GM13977 (cell line): ENCODE measurements around the gene BCL2L1.

Experiments
- DNase-seq: peaks from one replicate; pipeline ENCODE4 v3.0.0; 2012; ENCODE audit warnings: low spot score
- CTCF ChIP-seq: IDR thresholded peaks from 2 replicates; pipeline ENCODE4 v1.5.1; 2012; ENCODE audit warnings: mild to moderate bottlenecking, control low read depth; ENCODE audit not compliant: insufficient read depth; ENCODE audit errors: extremely low read depth, missing control alignments
- in situ Hi-C: fragments of 300-500 bp; cut with MboI; formaldehyde crosslinking; loops from one replicate; pipeline ENCODE4 v1.12.0; 2022; ENCODE audit warnings: low sequenced_read_pairs, low pct_unique_long_range_greater_than_20kb, mixed read lengths, inconsistent platforms; ENCODE audit not compliant: unreplicated experiment

The BCL2L1 gene

DNA sequence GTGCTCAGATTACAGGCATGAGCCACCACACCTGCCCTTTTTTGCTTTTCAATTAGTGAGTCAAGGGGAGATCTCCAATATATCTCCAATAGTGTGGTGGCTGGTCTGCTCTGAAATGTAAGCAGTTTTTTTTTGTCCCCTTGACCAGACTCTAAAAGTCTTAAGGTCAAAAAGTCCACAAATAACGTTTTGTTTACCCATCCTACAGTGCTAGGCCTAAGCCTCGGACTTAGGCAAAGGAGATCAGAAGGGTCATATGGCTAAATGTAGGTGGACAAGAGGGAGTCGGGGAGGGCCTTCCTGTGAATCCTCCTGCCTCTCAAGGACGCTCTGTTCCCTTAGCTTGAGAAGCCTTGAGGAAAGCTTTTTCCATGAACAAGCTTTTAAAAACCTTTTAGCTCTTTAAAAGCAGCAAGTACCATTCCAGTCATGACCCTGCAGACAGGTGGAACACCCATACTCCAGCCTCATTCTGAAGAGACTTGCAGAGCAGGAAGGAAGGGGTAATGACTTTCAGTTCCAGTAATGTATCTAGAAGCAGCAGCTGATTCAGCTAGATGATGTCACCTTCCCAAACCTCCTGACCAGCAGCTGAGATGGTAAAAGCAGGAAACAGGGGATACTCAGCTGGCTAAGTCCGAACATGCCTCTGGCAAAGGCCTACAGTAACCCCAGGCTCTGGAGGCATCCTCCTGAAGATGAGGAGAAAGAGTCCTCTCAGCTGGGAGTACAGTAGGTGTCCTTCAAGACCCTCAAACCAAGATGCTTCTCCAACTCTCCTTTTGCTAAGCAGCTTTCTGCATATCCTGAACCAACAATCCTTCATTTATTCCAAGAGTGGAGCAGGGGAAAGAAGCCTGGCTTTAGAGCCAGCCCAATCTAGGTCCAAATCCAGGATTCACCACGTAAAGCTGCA is 23.6 kb downstream of the BCL2L1 start:
- TF ChIP-seq CTCF, result no peak
- DNase-seq, result peak; percentile 78
- in situ Hi-C loops, result no loop called here

DNA sequence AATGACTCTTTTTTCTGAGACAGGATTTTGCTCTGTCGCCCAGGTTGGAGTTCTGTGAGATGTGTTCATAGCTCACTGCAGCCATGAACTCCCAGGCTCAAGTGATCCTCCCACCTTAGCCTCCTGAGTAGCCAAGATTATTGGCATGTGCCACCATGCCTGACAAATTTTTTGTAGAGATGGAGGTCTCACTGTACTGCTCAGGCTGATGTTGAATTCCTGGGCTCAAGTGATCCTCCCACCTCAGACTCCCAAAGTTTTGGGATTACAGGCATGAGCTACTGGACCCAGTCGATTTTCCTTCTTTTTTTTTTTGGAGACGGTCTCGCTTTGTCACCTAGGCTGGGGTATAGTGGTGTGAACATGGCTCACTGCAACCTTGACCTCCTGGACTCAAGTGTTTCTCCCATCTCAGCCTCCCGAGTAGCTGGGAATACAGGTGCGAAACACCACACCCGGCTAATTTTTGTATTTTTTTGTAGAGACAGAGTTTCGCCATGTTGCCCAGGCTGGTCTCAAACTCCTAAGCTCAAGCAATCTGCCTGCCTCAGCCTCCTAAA is 24.3 kb downstream of the BCL2L1 start:
- in situ Hi-C loops, result no loop called here
- no peak for TF ChIP-seq CTCF
- no peak for DNase-seq

DNA sequence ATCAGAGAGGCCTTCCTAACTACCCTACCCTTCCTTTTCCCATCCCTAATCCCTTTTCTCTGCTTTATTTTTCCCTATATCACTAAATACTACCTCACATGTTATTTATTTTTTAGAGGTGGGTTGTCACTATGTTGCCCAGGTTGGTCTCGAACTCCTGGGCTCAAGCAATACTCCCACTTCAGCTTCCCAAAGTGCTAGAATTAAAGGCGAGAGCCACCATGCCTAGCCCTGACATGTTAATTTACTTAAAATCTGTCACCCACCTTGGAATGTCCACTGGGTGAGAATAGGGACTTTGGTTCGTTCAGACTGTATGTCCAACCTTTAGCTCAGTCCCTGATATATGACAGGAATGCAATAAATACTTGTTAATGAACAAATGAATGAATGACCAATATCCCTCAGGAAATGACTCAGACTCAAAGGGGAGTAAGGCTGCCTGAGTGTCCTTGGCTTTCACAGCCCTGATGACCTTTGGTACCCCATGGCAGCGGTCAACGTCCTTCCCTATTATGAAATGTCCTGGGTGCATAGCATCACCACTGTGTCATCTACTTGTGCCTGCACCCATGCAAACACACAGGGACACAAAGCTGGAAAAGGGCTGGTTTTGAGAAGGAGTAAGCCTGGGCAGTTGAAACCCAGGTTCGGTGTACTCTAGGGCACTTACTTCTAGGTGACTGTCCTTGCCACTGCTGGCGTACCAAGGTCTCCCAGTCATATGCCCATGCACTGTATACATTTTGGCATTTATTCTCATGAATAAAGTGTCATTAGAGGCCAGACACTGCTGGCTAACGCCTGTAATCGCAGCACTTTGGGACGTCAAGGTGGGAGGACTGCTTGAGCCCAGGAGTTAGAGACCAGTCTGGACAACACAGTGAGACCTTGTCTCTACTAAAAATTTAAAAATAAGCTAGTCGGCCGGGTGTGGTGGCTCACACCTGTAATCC is 26.5 kb downstream of the BCL2L1 start:
- DNase-seq, result no peak
- in situ Hi-C loops, result no loop called here
- TF ChIP-seq CTCF, result no peak

- no peak for TF ChIP-seq CTCF
- in situ Hi-C loops, result no loop called here
- DNase-seq, result no peak
Observed at GRCh38 chr20:31694842-31695593, 27.6 kb downstream of the BCL2L1 start.

GRCh38 chr20:31693987-31694661 is 28.5 kb downstream of the BCL2L1 start:
- TF ChIP-seq CTCF, result no peak
- in situ Hi-C loops, result no loop called here
- no peak for DNase-seq

- no peak for TF ChIP-seq CTCF
- in situ Hi-C loops, result no loop called here
- no peak for DNase-seq
Observed at GRCh38 chr20:31693402-31693801, 29.3 kb downstream of the BCL2L1 start.
